HG03520 (cell line): ENCODE measurements around the gene DDN.
A peak's percentile ranks its signal among the peaks of the same experiment; 100 is the strongest.

ENCODE experiments used
- ATAC-seq: cut with Tn5 transposase; IDR thresholded peaks from one replicate; pipeline ENCODE4 v1.9.1; 2021; ENCODE audit warnings: mild to moderate bottlenecking, moderate library complexity; ENCODE audit not compliant: unreplicated experiment

Gene DDN

GRCh38 chr12:48969160-48969771 is 29.9 kb downstream of the DDN start:
- ATAC-seq = no peak

- ATAC-seq = no peak
Measured at GRCh38 chr12:48968467-48968866, 30.7 kb downstream of the DDN start.

DNA sequence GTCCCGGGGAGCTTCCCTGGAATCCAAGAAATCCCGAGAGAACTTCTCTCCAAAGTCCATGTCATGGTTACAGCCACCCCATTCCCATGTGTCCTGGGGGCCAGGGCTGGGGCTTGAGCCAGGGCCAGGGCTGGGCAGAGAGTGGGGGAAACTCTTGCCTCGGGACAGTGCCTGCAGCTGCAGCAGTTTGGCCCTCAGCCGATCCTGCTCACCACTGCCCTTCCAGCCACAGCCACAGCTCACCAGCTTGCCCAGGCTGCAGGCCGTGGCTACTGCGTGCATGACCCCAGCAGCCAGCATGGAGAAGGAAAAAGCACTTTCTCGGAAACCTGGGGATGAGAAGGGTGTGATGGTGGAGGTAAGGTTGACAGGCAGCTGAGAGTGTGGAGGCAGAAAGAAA is 31.2 kb downstream of the DDN start:
- no peak for ATAC-seq

GRCh38 chr12:48966177-48966895 is 32.8 kb downstream of the DDN start:
- no peak for ATAC-seq

DNA sequence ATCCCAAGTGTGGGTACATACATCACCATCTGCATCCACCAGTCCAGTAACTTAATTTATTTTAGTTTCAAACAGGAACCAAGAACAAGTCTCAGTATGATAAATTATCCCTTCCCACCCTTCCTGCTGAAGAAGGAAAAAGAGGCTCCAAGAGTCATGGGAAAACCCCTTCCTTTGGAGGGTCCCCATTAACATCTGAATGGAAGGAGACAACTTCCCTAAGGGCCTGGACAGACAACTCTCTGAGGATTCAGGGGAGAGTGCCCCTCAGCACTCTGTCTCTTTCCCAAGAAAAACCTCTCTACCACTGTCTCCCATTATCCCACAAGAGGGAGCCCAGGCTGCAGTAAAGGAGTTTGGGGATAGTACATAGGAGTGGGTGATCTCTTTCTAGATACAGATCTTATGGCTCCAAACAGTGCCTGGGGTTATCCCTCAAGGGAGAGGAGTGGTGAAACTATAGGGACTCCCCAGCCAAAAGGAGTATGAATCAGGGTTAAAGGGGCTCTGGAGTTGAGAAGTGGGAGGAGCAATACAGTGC is 33.8 kb downstream of the DDN start:
- no peak for ATAC-seq

DNA sequence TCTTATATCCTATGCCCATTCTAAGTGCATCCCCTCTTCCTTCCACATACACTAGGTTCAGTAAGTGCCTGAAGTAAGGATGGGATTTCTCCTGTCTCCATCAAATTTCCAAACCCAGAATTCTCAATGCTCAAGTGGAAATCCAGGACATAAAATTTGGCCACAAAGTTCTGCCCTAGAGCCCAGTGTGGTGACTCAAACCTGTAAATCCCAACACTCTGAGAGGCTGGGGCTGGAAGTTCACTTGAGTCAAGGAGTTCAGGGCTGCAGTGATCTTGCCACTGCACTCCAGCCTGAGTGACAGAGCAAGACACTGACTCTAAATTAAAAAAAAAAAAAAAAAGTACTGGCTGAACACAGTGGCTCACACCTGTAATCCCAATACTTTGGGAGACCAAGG is 37.4 kb downstream of the DDN start:
- ATAC-seq = no peak

GRCh38 chr12:48961331-48961730 is 37.8 kb downstream of the DDN start:
- no peak for ATAC-seq

DNA sequence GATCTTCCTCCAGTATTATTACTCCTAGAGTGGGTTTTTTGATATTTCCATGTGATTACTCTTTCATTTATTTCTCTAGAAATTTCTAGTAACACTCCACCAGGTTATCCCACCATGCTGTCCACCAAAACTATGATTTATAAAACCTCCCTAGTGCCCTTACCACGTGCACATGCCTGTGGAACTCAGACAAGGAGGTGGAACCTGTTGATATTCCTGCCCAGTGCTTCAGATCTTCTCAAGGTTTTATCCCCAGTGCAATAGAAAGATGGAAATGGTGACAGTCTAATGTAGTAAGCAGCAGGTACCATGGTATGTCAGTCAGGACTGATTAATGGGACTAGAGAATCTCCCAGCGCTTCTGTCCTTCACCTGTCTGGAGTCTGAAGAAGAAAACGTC is 38.3 kb downstream of the DDN start:
- ATAC-seq = no peak

DNA sequence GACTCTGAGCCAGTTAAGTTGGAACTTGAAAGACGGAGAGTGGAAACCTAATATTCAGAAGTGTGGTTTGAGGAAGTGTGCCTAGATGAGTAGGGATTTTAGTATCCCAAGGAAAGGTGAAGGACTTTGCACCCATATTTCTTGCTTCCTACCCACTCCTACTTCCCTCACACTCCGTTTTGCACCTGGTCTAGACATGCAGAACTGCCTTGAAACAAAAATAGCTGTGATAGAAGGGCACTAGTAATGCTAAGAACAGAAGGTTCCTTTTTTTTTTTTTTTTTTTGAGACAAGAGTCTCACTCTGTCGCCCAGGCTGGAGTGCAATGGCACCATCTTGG is 41.2 kb downstream of the DDN start:
- ATAC-seq = no peak

GRCh38 chr12:48957141-48958048 is 41.8 kb downstream of the DDN start, which contains the start of gene ARF3:
Gene ARF3, minus strand, starts transcription at chr12:48957487. Its CDS starts 16,392 bp downstream, at chr12:48941095.
- peak; percentile 85 for ATAC-seq

DNA sequence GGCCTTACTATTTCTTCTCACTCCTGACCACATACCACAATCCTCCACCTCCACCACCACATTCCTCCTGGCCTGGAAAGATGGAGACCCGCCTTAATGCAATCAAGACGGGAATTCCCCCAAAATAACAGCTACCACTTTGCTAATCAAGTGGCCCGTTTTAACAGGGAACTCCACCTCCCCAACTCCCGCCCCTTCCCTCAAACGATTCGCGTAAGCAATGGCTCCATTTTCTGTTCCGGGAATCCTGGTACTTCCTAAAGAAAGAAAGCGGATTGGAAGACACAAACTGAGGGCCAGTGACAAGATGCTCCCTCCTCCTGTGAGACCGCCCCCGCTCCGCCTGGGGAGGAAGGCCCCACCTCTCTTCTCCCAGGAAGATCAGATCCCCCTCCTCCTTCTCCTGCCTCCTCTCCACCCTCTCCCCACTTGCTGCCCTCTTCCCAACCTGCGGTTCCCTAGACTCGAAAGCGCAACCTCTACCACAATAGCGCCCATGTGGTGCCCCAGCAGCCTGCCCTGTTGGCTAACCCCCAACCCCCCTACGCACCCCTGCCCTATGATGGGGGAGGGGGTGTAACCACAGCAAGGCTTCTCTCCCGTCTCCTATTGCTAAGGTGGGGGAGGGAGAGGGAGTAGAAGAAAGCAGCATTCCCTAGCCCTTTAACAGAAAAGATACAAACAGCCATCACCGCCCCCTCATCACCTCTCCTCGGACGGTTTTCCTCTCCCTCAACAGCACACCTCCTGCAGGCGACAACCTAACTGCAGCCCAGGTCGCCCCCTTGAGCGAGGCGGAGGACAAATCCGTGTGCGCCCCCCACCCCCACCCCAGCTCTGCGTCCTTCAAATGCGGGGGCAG is 42.7 kb downstream of the DDN start:
- no peak for ATAC-seq

DNA sequence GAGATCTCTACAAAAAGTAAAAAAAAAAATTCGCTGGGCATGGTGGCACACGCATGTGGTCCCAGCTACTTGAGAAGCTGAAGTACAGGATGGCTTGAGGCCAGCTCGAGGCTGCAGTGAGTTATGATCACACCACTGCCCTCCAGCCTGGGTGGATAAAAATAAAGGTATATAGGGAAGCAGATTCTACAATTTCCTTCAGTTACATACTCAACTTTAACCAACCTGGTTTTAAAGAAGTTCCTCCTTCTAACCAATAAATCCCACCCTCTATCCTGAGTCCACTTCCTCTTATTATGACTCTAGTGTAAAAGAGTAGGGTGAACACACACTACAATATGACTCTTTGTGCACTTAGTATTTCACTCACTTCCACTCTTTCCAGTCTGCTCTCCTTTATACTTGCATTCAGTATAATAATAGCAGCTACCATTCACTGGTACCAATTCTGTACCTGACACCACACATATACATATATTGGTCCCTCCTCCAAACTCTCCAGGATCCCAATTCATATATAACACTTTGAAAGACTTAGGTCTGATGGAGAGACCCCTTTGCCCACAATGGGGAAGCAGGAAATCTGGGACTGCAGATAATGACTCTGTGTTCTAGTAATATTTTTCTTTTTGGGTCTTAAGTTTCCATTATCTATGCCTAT is 44.2 kb downstream of the DDN start:
- ATAC-seq = no peak

DNA sequence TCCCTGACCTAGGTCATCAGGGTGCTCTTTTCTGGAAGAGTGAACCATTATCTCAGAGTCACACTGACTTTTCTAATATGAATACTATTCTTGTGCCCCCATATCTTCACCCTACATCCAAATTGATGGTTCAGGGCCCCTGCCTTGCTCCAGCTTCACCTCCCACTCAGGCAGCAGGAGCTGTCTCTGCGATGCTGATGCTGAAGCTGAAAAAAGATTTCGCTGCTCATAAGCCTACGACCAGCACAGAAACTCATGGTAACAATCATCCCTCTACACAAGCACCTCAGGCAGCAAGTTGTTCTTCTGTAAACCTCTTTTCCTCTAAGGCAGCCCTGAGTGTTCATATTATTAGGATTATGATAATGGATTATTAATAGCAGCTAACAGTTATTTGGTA is 45.1 kb downstream of the DDN start:
- ATAC-seq = no peak

- ATAC-seq = no peak
Measured at GRCh38 chr12:48952691-48953090, 46.5 kb downstream of the DDN start.

DNA sequence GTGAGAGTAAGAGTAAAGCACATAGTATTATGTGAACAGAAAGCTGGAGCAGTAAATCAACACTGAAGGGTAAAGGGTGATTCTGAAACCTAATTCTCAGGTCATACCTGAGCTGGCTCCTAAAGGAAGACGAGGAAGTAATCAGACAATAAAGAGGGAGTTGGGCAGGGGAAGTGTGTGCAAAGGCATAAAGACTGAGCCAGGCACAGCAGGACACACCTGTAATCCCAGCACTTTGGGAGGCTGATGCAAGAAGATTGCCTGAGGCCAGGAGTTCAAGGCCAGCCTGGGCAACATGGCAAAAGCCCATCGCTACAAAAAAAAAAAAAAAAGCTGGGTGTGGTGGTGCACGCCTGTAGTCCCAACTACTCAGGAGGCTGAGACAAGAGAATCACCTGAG is 51.4 kb downstream of the DDN start:
- ATAC-seq = no peak

- ATAC-seq = no peak
Measured at GRCh38 chr12:48946943-48947342, 52.2 kb downstream of the DDN start.

GRCh38 chr12:48946205-48946604 is 53.0 kb downstream of the DDN start:
- no peak for ATAC-seq
